ENCODE data around the gene PXMP2. TPM values are rescaled to one million over a fixed set of nuclear protein-coding genes. Genes with fewer than 3 reads are reported as not detected.

Gene PXMP2
- total and polyA plus RNA-seq, 4 donors, result 43.8 to 259 (median 135) TPM

DNA sequence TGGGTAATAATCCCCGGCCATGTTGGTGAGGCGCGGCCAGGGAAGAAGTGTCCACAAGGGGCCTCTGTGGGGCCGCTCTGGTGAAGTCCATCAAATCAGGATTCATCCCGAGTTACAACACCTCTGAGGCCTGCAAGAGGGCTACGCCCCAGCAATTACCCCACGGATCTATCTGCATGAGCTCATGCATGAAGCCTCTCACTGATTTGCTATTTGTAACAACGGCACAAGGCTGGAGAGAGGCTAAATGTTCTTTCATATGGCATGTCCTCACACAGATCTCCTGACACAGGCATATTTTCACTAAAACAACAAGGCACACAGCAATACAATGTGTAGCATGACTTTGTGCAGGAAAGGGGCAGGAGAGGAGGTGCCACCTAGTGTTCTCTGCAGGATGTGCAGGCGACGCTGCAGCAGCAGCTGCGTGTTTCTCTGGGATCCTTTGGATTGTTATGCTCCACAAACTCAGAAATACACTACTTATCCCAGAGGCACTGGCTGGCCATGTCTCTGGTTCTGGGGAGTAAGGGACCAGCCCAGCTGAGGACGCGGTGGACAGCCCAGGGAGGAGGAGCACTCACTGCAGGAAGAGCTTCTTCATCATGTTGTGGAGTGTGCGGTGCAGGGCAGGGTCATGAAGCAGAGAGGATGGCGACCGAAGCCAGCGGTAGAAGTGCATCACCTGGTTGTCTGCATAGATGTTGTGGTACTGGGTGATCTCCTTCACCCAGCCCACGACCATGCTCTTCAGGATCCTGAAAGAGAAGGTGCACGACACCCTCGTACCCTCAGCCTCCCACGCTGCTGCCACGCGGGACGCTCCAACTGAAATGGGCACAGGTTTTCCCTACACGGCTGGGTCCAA lies 48.6 kb upstream of the PXMP2 start:
- TF ChIP-seq, protein P1, sequence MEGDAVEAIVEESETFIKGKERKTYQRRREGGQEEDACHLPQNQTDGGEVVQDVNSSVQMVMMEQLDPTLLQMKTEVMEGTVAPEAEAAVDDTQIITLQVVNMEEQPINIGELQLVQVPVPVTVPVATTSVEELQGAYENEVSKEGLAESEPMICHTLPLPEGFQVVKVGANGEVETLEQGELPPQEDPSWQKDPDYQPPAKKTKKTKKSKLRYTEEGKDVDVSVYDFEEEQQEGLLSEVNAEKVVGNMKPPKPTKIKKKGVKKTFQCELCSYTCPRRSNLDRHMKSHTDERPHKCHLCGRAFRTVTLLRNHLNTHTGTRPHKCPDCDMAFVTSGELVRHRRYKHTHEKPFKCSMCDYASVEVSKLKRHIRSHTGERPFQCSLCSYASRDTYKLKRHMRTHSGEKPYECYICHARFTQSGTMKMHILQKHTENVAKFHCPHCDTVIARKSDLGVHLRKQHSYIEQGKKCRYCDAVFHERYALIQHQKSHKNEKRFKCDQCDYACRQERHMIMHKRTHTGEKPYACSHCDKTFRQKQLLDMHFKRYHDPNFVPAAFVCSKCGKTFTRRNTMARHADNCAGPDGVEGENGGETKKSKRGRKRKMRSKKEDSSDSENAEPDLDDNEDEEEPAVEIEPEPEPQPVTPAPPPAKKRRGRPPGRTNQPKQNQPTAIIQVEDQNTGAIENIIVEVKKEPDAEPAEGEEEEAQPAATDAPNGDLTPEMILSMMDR (IDR thresholded peaks at IDR 0.05; ENCODE audit: low read depth, low read length, missing input control), result peak; percentile 69
- peak; percentile 77 to 86 for TF ChIP-seq RAD21 (IDR thresholded peaks at IDR 0.05)
- TF ChIP-seq, protein P2, sequence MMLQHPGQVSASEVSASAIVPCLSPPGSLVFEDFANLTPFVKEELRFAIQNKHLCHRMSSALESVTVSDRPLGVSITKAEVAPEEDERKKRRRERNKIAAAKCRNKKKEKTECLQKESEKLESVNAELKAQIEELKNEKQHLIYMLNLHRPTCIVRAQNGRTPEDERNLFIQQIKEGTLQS (IDR thresholded peaks at IDR 0.05), result no peak
- no peak for TF ChIP-seq TAF1 (conservative IDR thresholded peaks at IDR 0.05)
- 82% methylated on average over 25 of the region's 25 CpGs for WGBS

DNA sequence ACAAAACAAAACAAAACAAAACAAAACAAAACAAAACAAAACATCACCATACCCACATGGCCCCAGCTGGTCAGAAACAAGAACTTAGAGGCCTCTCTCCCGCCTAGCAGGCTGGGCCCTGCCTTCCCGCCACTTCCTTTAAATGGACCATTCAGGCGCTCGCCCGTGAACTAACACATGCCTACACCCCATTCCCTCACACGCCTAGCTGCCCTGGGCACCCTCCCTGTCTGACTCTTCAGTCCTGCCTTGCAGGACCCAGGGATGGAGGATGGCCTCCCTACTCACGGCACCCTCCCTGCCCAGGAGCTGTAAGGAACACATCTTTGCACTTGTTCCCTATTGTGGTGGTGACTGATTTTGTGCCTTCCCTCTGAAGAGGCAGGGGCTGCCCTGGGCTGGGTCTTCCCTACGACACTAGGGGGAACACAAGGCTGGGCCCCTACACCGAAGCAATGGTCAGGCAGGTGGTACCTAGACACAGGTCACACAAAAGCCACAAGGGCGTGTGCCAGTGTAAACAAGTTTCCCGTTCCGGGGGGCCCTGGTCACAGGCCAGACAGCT lies 47.3 kb upstream of the PXMP2 start:
- Histone ChIP-seq H3K4me3 (ENCODE audit: low read depth in 1 of 3, low read length in 3 of 3) (no peak overlapping the region), H3K9me3 (ENCODE audit: control insufficient read depth in 4 of 4, low read length in 3 of 4) (no peaks in the 10 kb centered on the region), H3K4me1 (ENCODE audit: control insufficient read depth in 4 of 4, insufficient read depth in 4 of 4, low read length in 3 of 4) (no peaks in the 10 kb centered on the region), H3K27ac (ENCODE audit: low read depth in 1 of 2, low read length in 2 of 2) (no peak overlapping the region), H3K27me3 (ENCODE audit: control insufficient read depth in 4 of 4, insufficient read depth in 4 of 4, low read length in 3 of 4) (no peaks in the 10 kb centered on the region), H3K36me3 (ENCODE audit: control insufficient read depth in 4 of 4, insufficient read depth in 3 of 4, low read depth in 1 of 4, low read length in 3 of 4) (peaks cover 12 to 76% (median 41%) of the 10 kb centered on the region in 4 donors), H3K9ac (ENCODE audit: low read depth in 1 of 2, low read length in 2 of 2) (no peak overlapping the region)
- no peak for DNase-seq (ENCODE audit: low spot score)
- WGBS, result 90% methylated on average over 12 of the region's 12 CpGs
- TF ChIP-seq EGR1 (IDR thresholded peaks at IDR 0.05; ENCODE audit: low read depth in 2 of 2), result no peak
- TF ChIP-seq TAF1 (conservative IDR thresholded peaks at IDR 0.05), result no peak
- no peak for TF ChIP-seq HNF4A (conservative IDR thresholded peaks at IDR 0.05)
- TF ChIP-seq YY1 (IDR thresholded peaks at IDR 0.05), result no peak
- TF ChIP-seq GABPA (IDR thresholded peaks at IDR 0.05 in 1 of 2, conservative IDR thresholded peaks at IDR 0.05 in 1 of 2), result no peak
- no peak for TF ChIP-seq FOXA1 (IDR thresholded peaks at IDR 0.05)
- TF ChIP-seq, protein P2 (IDR thresholded peaks at IDR 0.05), result no peak
- TF ChIP-seq, protein P3, sequence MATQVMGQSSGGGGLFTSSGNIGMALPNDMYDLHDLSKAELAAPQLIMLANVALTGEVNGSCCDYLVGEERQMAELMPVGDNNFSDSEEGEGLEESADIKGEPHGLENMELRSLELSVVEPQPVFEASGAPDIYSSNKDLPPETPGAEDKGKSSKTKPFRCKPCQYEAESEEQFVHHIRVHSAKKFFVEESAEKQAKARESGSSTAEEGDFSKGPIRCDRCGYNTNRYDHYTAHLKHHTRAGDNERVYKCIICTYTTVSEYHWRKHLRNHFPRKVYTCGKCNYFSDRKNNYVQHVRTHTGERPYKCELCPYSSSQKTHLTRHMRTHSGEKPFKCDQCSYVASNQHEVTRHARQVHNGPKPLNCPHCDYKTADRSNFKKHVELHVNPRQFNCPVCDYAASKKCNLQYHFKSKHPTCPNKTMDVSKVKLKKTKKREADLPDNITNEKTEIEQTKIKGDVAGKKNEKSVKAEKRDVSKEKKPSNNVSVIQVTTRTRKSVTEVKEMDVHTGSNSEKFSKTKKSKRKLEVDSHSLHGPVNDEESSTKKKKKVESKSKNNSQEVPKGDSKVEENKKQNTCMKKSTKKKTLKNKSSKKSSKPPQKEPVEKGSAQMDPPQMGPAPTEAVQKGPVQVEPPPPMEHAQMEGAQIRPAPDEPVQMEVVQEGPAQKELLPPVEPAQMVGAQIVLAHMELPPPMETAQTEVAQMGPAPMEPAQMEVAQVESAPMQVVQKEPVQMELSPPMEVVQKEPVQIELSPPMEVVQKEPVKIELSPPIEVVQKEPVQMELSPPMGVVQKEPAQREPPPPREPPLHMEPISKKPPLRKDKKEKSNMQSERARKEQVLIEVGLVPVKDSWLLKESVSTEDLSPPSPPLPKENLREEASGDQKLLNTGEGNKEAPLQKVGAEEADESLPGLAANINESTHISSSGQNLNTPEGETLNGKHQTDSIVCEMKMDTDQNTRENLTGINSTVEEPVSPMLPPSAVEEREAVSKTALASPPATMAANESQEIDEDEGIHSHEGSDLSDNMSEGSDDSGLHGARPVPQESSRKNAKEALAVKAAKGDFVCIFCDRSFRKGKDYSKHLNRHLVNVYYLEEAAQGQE (IDR thresholded peaks at IDR 0.05), result no peak

More for the DNA sequence above, 48.6 kb upstream of the PXMP2 start:
- no peak overlapping the region for H3K9ac ChIP-seq (ENCODE audit: low read depth in 1 of 2, low read length in 2 of 2)
- H3K27ac ChIP-seq (ENCODE audit: low read depth in 1 of 2, low read length in 2 of 2), result no peak overlapping the region
- no peak for DNase-seq (ENCODE audit: low spot score)
- no peaks in the 10 kb centered on the region for H3K27me3 ChIP-seq (ENCODE audit: control insufficient read depth in 4 of 4, insufficient read depth in 4 of 4, low read length in 3 of 4)
- no peak overlapping the region for H3K4me3 ChIP-seq (ENCODE audit: low read depth in 1 of 3, low read length in 3 of 3)
- peaks cover 10 to 85% (median 46%) of the 10 kb centered on the region in 4 donors for H3K36me3 ChIP-seq (ENCODE audit: control insufficient read depth in 4 of 4, insufficient read depth in 3 of 4, low read depth in 1 of 4, low read length in 3 of 4)
- no peaks in the 10 kb centered on the region for H3K9me3 ChIP-seq (ENCODE audit: control insufficient read depth in 4 of 4, low read length in 3 of 4)
- H3K4me1 ChIP-seq (ENCODE audit: control insufficient read depth in 4 of 4, insufficient read depth in 4 of 4, low read length in 3 of 4), result no peaks in the 10 kb centered on the region

All from liver (tissue), 9 donors.